NCI-H1930 (cell line): ENCODE results near the gene KLLN.
"Not testable (repeated sequence)": the region's sequence is repeated elsewhere in the genome, so short reads cannot be mapped to it uniquely, and the experiment has no call there.

Source experiments
- DNase-seq, 2 experiments: peaks; one replicate each; lab custom pipeline; 2025; lab: John Stamatoyannopoulos, UW

The KLLN gene

GRCh38 chr10:87842220-87842641 lies 21.1 kb downstream of the KLLN start:
- DNase-seq: no peak

GRCh38 chr10:87841186-87841585 lies 22.1 kb downstream of the KLLN start:
- no peak for DNase-seq

GRCh38 chr10:87838650-87839049 lies 24.7 kb downstream of the KLLN start:
- DNase-seq: no peak

GRCh38 chr10:87837445-87837844 lies 25.9 kb downstream of the KLLN start:
- no peak for DNase-seq

- no peak for DNase-seq
Observed at GRCh38 chr10:87836098-87836497, 27.2 kb downstream of the KLLN start.

GRCh38 chr10:87829986-87830729 lies 33.2 kb downstream of the KLLN start:
- no peak for DNase-seq

- not testable (repeated sequence) for DNase-seq
Observed at GRCh38 chr10:87829051-87829450, 34.3 kb downstream of the KLLN start.

- no peak for DNase-seq
Observed at GRCh38 chr10:87827681-87828080, 35.7 kb downstream of the KLLN start.

GRCh38 chr10:87826653-87827052 lies 36.7 kb downstream of the KLLN start:
- no peak for DNase-seq

GRCh38 chr10:87819289-87819585 lies 44.1 kb downstream of the KLLN start:
- DNase-seq: no peak

- DNase-seq: peak in 1 of 2 experiments; percentile 33
Observed at GRCh38 chr10:87818505-87819288, 44.6 kb downstream of the KLLN start.

- DNase-seq: peak; percentile 72 to 74
Observed at GRCh38 chr10:87817609-87818504, 45.5 kb downstream of the KLLN start, which contains the start of gene ATAD1. TSS of gene ATAD1 (minus strand) at chr10:87818226. CDS start at chr10:87814599, 3,627 bp downstream.

GRCh38 chr10:87816898-87817608 lies 46.3 kb downstream of the KLLN start:
- no peak for DNase-seq

- DNase-seq: no peak
Observed at GRCh38 chr10:87816163-87816897, 47.0 kb downstream of the KLLN start.
